Stimulated activated CD4-positive, alpha-beta T cell treated with anti-CD3 and anti-CD28 coated beads, Interleukin-1b, Interleukin-23, amount 100 ng/mL, for 48 hours (primary cell): ENCODE data around the gene CPXM2.
"Not testable (repeated sequence)": the region's sequence is repeated elsewhere in the genome, so short reads cannot be mapped to it uniquely, and the experiment has no call there.

Experiments used
- DNase-seq: peaks from one replicate; pipeline ENCODE4 v3.0.0-alpha.2; 2020

CPXM2 gene

GRCh38 chr10:123766761-123767160 is 124.8 kb downstream of the CPXM2 start:
- DNase-seq: no peak

DNA sequence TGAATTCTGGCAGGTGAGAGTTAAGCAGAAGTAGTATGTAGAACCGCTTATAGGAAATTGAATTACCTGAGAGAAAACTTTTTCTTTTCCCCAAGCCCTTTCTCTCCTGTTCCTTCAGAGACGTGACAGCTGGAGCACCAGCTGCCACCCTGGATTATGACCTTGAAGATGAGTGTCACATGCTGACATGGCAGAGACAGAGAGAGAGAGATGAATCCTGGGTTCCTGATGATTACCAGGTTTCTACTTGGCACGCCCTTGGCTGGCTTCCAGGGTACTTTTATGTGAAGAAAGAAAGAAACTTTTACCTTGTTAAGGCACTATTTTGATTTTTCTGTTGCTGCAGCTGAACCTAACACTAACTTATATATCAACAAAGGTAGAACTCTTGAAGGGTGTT is 125.6 kb downstream of the CPXM2 start:
- no peak for DNase-seq

DNA sequence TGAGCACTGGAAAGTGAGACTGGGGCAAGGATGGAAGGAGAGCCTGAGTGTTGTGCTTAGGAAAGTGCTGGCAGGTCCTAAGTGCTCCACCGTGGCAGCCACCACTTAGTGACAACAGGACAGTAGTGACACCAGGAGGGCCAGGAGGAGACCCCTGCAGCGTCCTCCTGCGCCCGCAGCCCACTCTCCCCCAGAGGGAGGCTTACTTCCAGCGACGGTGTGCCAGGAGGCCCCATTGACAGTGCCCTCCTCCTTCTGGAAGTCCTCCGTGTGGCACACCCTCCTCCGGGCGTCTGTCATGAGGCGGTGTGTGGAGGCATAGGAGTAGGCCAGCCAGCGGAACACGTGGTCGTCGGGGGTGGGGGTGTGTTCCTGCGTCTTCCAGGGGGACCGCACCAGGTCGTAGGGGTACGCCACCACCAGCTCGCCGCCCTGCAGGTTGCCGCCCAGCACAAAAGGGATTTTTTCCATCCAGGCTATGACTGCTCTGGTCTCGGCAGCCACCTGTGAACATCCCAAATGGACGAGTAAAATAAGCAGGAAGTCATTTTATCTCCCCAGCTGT is 129.9 kb downstream of the CPXM2 start:
- no peak for DNase-seq

DNA sequence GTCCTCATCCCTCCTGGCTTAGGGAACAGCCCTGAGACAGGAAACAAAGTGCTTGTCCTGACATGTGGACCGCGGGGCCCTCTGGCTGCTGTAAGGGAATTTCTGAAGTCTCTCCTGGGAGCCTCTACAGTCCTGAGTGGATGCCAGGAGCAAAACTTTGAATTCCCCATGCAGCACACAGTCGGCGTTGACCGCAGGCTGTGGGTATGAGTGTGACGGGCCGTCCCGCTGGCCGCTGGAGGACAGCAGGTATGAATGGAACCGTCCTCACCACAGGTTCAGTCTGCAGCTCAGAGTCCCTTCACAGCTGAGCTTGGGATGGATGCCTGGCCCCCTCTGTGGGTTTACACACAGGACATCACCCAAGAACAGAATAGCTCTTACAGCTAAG is 130.6 kb downstream of the CPXM2 start:
- DNase-seq: no peak

DNA sequence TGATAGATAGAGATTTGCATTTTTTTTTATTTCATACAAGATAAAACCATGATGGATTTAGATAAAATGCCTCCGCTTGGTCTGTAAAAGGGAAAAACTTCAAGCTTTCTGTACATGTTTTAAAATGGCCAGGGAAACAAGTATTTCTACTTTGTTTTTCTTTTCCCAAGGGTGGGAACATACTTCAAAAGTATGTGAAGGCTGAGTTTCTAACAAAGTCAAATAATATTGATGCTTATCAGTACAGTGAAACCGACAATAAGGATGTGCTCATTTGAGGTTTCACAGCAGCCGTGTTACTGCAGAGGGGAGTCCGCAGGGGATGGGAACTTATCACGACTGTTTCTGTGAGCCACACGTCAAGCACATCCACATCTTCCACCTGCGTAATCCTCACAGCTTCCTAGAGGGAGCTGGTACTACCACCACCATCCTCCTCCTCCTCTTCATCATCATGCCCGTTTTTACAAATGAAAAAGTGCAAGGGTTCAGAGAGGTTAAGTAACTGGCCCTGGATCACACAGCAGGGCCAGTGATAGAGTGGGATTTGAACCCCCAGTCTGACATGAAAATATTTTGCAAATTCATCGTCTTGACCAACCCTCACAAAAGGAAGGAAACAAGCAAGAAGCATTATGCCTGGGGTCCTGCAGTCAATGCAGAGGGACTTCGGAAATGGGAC is 131.1 kb downstream of the CPXM2 start:
- no peak for DNase-seq

- DNase-seq: no peak
These were observed 132.0 kb downstream of the CPXM2 start for GRCh38 chr10:123759501-123760031.

GRCh38 chr10:123759041-123759440 is 132.6 kb downstream of the CPXM2 start:
- no peak for DNase-seq

GRCh38 chr10:123757853-123758252 is 133.8 kb downstream of the CPXM2 start:
- no peak for DNase-seq

DNA sequence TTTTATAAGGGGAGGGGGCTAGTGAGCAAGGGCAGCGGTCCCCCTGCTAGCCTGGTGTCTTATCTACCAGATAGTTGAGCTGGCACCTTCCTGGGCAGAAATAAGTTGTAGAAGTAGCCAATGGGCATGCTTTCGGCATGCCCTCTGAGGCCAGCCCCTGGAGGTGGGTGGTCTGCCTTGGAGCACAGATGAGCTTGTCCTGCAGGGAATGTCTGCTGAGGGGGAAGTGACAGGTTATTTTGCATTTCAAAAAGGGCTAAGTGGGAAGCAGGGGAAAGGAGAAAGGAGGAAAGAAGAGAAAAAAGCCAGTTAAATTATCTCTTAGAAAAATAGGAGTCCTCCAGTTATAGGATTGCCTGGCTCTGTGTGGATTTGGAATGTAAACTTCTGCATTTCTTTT is 136.5 kb downstream of the CPXM2 start:
- no peak for DNase-seq

GRCh38 chr10:123754123-123754522 is 137.5 kb downstream of the CPXM2 start:
- DNase-seq: no peak

GRCh38 chr10:123751342-123752134 is 140.1 kb downstream of the CPXM2 start:
- no peak for DNase-seq

- no peak for DNase-seq
These were observed 140.7 kb downstream of the CPXM2 start for GRCh38 chr10:123750901-123751300.

- no peak for DNase-seq
These were observed 142.9 kb downstream of the CPXM2 start for GRCh38 chr10:123748711-123749110.

DNA sequence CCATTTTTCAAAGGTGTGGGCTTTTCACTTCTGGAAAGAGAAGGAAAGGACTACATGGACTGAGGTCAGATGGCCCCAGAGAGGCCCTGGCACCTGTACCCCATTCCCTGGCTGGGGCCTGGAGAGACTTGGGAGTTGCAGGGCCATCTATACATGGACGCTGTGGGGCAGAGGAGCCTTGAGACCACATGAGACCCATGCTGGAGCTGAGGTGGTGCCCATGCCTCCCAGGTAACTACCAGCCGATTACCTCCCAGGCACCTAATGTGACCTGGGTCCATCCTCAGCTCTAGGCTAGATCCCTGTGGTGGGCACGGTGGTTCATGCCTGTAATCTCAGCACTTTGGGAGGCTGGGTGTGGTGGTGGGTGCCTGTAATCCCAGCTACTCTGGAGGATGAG is 144.2 kb downstream of the CPXM2 start:
- DNase-seq: no peak

GRCh38 chr10:123746942-123747341 is 144.7 kb downstream of the CPXM2 start:
- no peak for DNase-seq

GRCh38 chr10:123746520-123746919 is 145.1 kb downstream of the CPXM2 start:
- no peak for DNase-seq

DNA sequence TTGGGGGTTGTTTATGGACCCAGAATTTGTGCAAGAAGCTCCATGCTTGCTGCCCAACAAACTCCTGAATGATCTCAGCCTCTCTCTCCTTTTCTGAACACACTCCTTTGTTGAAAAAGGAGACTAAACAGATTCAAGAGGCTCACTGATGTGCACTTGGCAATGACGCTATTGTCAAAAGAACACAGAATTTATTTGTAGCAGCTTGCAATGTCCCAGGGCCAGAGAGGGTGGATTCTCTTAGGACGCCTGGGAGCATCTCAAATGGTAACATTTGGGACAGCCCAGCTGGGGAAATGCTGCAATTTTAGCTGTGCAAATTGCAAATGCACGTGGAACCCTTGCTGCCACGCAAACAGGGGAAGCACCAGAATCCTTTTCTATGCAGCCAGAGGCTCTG is 145.5 kb downstream of the CPXM2 start:
- no peak for DNase-seq

GRCh38 chr10:123744224-123744536 is 147.4 kb downstream of the CPXM2 start:
- no peak for DNase-seq

DNA sequence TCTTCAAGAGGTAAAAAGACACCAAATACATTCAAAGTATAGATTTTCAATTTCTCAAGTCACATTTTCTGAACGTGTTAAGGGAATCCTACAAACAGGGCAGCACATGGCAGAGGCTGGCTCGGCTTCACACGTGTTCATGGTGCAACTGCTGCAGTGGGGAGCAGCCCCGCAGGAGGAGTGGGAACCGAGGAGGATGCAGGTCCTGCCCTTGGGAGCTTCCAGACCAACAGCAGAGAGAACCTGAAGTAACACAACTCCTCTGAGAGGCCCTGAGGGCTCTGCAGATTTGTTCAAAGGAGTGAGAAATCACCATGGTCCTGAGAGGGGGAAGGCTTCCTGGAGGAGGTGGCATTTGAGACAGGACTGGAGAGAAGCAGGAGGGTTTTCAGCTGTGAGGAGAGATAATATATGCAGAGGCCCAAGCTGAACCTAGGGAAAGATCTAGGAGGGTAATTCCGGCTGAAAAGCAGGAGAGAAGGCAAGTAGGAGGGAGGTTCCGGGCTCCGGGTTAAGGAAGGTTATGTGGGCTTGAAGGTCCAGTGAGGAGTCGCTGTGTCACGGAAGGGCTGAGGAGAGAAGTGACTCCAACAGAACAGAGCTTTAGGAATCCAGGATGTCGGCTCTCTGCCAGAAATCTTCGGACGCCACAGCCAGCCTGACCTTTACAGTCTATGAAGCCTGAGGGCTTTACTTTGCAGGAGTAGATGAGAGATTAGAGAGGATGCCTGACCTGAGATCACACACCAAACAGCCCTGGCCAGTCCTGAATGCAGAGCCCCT is 148.0 kb downstream of the CPXM2 start:
- DNase-seq: no peak

DNA sequence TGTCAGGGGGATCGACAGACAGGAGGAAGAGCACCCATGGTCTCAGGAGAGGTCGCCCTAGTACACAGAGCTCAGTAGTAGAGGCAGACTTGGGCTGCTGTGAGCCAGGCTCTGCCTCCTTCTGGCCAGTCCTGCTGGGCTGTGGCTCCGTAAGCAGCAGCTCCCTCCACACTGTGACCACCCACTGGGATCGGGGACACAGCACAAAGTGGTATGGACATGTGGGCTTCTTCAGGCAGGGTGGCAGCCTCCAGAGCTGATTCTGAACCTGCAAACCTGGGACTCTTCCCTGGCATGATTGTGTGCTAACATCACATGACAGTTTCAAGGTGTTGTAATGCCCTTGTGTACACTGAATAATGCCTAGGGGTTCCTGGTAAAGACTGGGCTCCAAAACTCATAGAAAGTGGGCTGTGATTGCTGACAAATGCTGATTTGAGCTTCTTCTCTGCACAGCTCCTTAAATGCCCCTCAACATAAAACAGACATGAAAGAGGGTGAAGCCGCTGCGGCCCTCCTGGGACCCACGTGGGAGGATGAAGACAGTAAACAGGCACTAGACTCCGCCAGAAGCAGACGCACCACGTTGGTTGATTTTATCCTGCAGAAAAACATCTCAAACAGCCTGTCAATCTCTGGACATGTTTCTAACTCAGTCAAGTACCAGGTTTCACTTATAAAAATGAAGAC is 148.7 kb downstream of the CPXM2 start:
- no peak for DNase-seq

DNA sequence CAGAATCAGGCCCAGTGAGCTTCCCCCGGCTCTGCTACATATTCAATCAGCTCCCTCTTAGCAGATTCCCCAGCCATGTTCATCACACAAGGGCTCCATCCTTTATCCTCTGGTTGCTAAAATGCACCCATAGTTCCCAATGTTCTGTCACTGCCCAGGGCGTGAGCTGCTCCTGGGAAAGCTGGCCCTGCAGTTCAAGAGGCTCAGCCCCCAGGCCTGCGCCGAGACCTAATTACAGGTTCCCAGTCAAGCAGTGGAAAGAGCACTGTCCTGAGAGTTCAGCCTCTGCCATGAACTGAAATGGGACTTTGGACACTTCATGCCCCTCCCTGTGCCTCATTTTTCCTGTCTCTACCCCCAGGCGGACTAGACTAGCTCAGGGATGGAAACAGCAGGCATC is 149.9 kb downstream of the CPXM2 start:
- DNase-seq: no peak

GRCh38 chr10:123741146-123741545 is 150.5 kb downstream of the CPXM2 start:
- DNase-seq: no peak

- not testable (repeated sequence) for DNase-seq
These were observed 154.7 kb downstream of the CPXM2 start for GRCh38 chr10:123736917-123737316.
